Parathyroid adenoma (tissue), 2 donors: Measurements from ENCODE around the gene KRT34.

ENCODE experiments used
- H2AFZ ChIP-seq: fragments of 300-600 bp; sonication (generic); one replicate; pipeline ENCODE4 v1.7.0; 2017; ENCODE audit warnings: antibody characterized with exemption, mild to moderate bottlenecking
- H3K27ac ChIP-seq: fragments of 300-600 bp; sonication (generic); one replicate; pipeline ENCODE4 v1.7.0; 2017
- H3K27me3 ChIP-seq: fragments of 300-600 bp; sonication (generic); one replicate; pipeline ENCODE4 v1.7.0; 2017; ENCODE audit warnings: low read length; ENCODE audit not compliant: control insufficient read depth, insufficient read depth
- H3K36me3 ChIP-seq: fragments of 300-600 bp; sonication (generic); one replicate; pipeline ENCODE4 v1.7.0; 2017; ENCODE audit warnings: low read length; ENCODE audit not compliant: control insufficient read depth, insufficient read depth
- H3K4me1 ChIP-seq: fragments of 300-600 bp; sonication (generic); one replicate; pipeline ENCODE4 v1.7.0; 2017; ENCODE audit warnings: control low read depth
- H3K4me2 ChIP-seq: fragments of 300-600 bp; sonication (generic); one replicate; pipeline ENCODE4 v1.7.0; 2017; ENCODE audit warnings: low read length
- H3K4me3 ChIP-seq: fragments of 300-600 bp; sonication (generic); one replicate; pipeline ENCODE4 v1.7.0; 2017; ENCODE audit warnings: low read depth, low read length
- H3K79me2 ChIP-seq: fragments of 300-600 bp; sonication (generic); one replicate; pipeline ENCODE4 v1.7.0; 2017; ENCODE audit warnings: control low read depth
- H3K9ac ChIP-seq: fragments of 300-600 bp; sonication (generic); one replicate; pipeline ENCODE4 v1.7.0; 2017; ENCODE audit warnings: mild to moderate bottlenecking
- H3K9me3 ChIP-seq: fragments of 300-600 bp; sonication (generic); one replicate; pipeline ENCODE4 v1.7.0; 2017; ENCODE audit warnings: low read length; ENCODE audit not compliant: control insufficient read depth
- CTCF ChIP-seq: fragments of 300-600 bp; sonication (generic); IDR thresholded peaks from one replicate; pipeline ENCODE4 v1.7.0; 2017; ENCODE audit warnings: antibody characterized with exemption, mild to moderate bottlenecking
- donor health status: primary hyperparathyroidism.

KRT34 gene

GRCh38 chr17:41393826-41394225 is 11.7 kb upstream of the KRT34 start:
- Histone ChIP-seq H3K9me3 (no peaks in the 10 kb centered on the region), H3K36me3 (no peaks in the 10 kb centered on the region), H3K4me3 (no peak overlapping the region), H2AFZ (no peak overlapping the region), H3K27me3 (no peaks in the 10 kb centered on the region), H3K9ac (no peak overlapping the region), H3K27ac (no peak overlapping the region), H3K79me2 (no peaks in the 10 kb centered on the region), H3K4me1 (no peaks in the 10 kb centered on the region), H3K4me2 (no peak overlapping the region)
- TF ChIP-seq CTCF: no peak

- H3K79me2 ChIP-seq: no peaks in the 10 kb centered on the region
- no peak overlapping the region for H3K27ac ChIP-seq
- no peaks in the 10 kb centered on the region for H3K9me3 ChIP-seq
- H3K36me3 ChIP-seq: no peaks in the 10 kb centered on the region
- TF ChIP-seq CTCF: no peak
- H3K4me3 ChIP-seq: no peak overlapping the region
- H3K4me1 ChIP-seq: no peaks in the 10 kb centered on the region
- no peak overlapping the region for H2AFZ ChIP-seq
- H3K4me2 ChIP-seq: no peak overlapping the region
- H3K27me3 ChIP-seq: no peaks in the 10 kb centered on the region
- H3K9ac ChIP-seq: no peak overlapping the region
These were observed 11.2 kb upstream of the KRT34 start for GRCh38 chr17:41393294-41393693.

DNA sequence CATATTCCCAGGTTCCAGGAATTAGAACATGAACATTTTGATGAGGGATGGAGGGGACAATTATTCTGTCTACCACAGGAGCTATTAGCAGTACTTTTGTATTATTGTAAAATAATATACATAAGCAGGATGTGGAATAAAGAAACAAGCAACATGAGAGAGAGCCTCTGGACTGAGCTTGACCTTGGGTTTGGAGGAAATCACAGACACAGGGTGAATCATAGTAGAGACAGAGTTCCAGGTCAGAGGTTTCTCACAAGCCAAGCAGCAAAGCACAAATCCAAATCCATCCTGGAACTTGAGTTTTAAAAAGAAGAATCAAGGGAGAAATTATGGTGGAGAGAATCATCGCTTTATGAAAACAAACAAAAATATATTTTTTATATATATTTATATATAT is 10.2 kb upstream of the KRT34 start:
- H3K4me3 ChIP-seq: no peak overlapping the region
- no peaks in the 10 kb centered on the region for H3K79me2 ChIP-seq
- no peaks in the 10 kb centered on the region for H3K4me1 ChIP-seq
- H3K9ac ChIP-seq: no peak overlapping the region
- no peak for TF ChIP-seq CTCF
- H3K27me3 ChIP-seq: no peaks in the 10 kb centered on the region
- no peaks in the 10 kb centered on the region for H3K9me3 ChIP-seq
- H3K27ac ChIP-seq: no peak overlapping the region
- H3K36me3 ChIP-seq: no peaks in the 10 kb centered on the region
- H2AFZ ChIP-seq: no peak overlapping the region
- no peak overlapping the region for H3K4me2 ChIP-seq

- Histone ChIP-seq H3K4me1 (no peaks in the 10 kb centered on the region), H3K79me2 (no peaks in the 10 kb centered on the region), H3K27ac (no peak overlapping the region), H3K9me3 (no peaks in the 10 kb centered on the region), H3K36me3 (no peaks in the 10 kb centered on the region), H3K4me2 (no peak overlapping the region), H3K4me3 (no peak overlapping the region), H3K27me3 (no peaks in the 10 kb centered on the region), H3K9ac (no peak overlapping the region), H2AFZ (no peak overlapping the region)
- TF ChIP-seq CTCF: no peak
These were observed 9.4 kb upstream of the KRT34 start for GRCh38 chr17:41391535-41391934.

GRCh38 chr17:41390411-41390938 is 8.4 kb upstream of the KRT34 start:
- Histone ChIP-seq H3K79me2 (no peaks in the 10 kb centered on the region), H3K4me2 (no peak overlapping the region), H3K4me1 (no peaks in the 10 kb centered on the region), H3K9me3 (no peaks in the 10 kb centered on the region), H3K9ac (no peak overlapping the region), H3K4me3 (no peak overlapping the region), H3K27ac (no peak overlapping the region), H3K27me3 (no peaks in the 10 kb centered on the region), H3K36me3 (no peaks in the 10 kb centered on the region), H2AFZ (no peak overlapping the region)
- no peak for TF ChIP-seq CTCF
